Esophagus muscularis mucosa (tissue), 3 donors: ENCODE data around the gene PSME1.

Experiments used
- CTCF ChIP-seq, 3 experiments: fragments of 200-600 bp in 2 of 3; fragments of 450-650 bp in 1 of 3; sonication (generic) in 2 of 3; IDR thresholded peaks; one replicate each; pipeline ENCODE4 v1.5.1; 2017 to 2019; ENCODE audit warnings: antibody characterized with exemption in 3 of 3, mild to moderate bottlenecking in 2 of 3, moderate library complexity in 1 of 3
- POLR2A ChIP-seq: fragments of 450-650 bp; IDR thresholded peaks from one replicate; pipeline ENCODE4 v1.6.1; 2017; ENCODE audit warnings: antibody characterized with exemption, moderate library complexity, mild to moderate bottlenecking, low read depth

DNA sequence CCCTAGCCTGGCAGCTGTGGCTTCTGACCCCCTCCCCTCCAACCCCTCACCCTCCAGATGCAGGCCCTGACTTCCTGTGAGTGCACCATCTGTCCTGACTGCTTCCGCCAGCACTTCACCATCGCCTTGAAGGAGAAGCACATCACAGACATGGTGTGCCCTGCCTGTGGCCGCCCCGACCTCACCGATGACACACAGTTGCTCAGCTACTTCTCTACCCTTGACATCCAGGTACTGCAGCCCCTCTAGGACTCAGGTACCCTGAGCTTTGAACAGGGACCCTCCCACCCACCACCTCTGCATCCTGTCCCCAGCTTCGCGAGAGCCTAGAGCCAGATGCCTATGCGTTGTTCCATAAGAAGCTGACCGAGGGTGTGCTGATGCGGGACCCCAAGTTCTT is 19.1 kb downstream of the PSME1 start:
- TF ChIP-seq CTCF (IDR thresholded peaks at IDR 0.05) (no peak), POLR2A (no peak)
